T-helper 1 cell treated with Interleukin-12 subunit alpha and Interleukin-12 subunit beta and Interleukin-4 antibody, amounts not matched to agents 30 ng/mL and 1 ng/mL, for 36 hours (primary cell): ENCODE measurements around the gene PTPRN2. TPM values are rescaled to one million over a fixed set of nuclear protein-coding genes. Genes with fewer than 3 reads are reported as not detected.

Experiments
- intact Hi-C: fragments of 100-400 bp; cut with micrococcal nuclease; formaldehyde crosslinking; loops from one replicate; pipeline ENCODE4 v1.15.1; 2024
- total RNA-seq: library from RNA; stranded (reverse); gene quantifications from 2 replicates; pipeline ENCODE4 v1.2.3, GENCODE V29; 2022

Gene PTPRN2
- total RNA-seq, 1 donor from 2014 or later: 2.9 TPM

DNA sequence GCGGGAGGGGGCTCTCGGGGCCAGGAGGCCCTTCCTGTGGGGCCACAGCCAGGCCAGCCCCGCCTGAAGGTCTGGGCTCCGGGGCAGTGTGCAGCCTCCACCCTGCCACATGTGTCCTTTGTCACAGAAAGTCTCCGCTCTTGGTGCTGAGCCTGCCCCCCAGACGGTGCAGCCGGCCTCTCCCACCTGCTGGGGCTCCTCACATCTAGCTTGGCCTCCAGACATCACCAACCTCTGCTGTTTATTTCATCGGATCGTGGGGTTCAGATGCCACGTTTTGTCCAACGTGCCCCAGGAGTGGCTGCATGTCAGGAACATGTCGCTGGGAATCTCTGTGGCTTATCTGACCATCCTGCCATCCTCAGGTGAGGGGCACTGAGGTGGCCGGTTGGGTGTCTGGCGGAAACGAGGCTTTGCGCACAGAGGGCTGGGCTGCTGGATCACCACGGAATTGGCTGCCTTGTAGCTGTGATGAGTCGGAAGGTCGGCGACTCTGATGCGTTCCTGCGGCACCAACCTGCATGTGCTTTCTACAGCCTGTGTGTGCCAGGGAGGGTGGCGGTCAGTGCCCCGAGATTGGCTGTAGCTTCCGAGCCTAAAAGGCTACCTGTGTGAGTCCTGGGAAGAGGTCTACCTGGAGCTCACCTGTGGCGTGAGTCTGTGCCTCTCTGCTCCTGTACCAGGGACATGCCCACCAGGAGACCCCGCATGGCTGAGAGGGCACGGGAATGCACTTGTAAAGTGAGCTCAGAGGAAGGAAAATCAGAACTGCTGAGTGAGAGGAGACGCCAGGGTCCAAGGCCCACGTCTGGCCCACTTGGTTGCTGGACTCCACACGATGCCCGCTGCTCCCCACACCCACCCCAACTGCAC, 934.4 kb downstream of the PTPRN2 start:
- intact Hi-C loops: no loop called here

- intact Hi-C loops: no loop called here
Observed at GRCh38 chr7:157652161-157652953, 935.3 kb downstream of the PTPRN2 start.

DNA sequence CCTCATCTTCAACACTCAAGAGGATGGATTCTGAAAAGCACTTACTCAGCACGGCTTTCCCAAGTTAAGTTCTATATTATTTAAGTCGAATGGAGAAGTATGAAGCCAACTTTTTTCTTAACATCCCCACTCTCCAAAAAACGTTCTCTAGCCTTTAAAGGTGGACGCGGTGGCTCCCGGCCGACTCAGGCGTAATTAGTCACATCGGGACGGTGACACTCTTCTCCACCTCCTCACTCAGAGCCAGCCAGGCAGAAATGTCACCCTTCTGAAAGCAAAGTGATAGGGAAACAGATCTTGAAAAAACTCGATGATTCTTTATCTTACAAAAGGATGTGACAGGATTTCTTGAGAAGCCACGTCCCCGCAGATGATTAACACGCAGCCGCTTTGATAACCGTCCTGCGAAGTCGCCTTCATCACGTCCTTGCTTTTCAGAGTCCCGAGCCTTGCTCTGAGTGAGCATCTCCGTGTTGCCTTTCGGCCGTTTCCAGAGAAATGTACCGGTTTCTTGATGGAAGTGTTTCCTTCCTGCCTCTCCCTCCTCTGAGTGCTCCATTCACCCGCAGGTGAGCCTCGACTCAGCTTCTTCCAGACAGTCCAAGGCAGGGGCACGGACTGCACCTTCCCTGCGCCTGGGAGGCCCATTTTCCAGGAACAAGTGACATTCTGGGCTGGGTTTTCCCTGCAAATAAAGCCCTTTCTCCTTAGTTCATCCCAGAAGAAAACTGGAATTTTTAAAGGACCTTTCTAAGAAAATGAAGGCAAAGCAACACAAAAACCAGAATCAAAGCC, 936.1 kb downstream of the PTPRN2 start:
- intact Hi-C loops: no loop called here

- intact Hi-C loops: no loop called here
Observed at GRCh38 chr7:157650801-157651200, 936.8 kb downstream of the PTPRN2 start.

DNA sequence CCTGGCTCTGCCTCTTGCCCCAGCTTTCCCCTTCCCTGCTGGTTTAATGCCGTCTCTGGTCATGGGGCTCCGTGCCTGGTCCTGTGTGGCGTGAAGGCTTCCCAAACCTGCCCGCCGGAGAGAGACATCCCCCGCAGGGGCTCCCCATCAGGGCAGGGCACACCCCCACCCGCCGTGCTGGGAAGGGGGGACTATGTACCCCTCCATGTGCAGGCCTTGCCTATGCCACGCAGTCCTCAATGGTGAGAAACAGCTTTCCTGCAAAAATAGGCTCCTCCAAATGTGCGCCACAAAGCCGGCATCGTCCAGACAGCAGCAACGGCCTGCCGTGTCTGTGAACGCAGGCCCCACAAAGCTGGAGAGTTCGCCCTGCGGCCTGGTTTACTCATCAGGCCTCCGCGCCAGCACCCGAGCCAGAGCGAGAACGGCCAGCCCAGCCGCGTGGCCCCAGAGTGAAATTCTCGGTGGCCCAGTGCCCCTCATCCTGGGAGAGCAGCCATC, 937.4 kb downstream of the PTPRN2 start:
- intact Hi-C loops: no loop called here

GRCh38 chr7:157646551-157646950, 941.1 kb downstream of the PTPRN2 start:
- intact Hi-C loops: no loop called here

- intact Hi-C loops: no loop called here
Observed at GRCh38 chr7:157645539-157645938, 942.1 kb downstream of the PTPRN2 start.

GRCh38 chr7:157644946-157645345, 942.7 kb downstream of the PTPRN2 start:
- intact Hi-C loops: no loop called here

DNA sequence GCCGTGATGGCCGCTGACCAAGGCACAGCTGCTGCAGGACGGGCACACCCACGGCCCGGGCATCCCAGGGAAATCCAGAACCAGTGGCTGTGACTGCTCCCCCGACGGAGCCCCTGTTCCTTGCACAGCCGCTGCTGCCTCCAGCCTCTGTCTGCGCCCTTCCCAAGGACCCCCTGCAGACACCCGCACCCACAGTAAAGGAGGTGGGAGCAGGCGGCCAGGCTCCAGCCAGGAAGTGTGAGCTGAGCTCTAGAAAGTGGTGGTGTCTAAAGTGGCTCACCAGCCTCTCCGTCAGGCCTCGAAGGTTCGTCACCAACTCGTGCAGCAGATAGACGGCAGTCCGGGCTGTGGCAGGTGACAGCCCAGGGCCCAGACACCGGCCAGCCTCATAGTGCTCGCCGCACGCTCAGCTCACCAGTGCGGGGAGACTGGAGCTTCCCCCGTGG, 944.1 kb downstream of the PTPRN2 start:
- intact Hi-C loops: no loop called here

GRCh38 chr7:157641866-157642265, 945.8 kb downstream of the PTPRN2 start:
- intact Hi-C loops: no loop called here

- intact Hi-C loops: no loop called here
Observed at GRCh38 chr7:157640144-157640543, 947.5 kb downstream of the PTPRN2 start.

DNA sequence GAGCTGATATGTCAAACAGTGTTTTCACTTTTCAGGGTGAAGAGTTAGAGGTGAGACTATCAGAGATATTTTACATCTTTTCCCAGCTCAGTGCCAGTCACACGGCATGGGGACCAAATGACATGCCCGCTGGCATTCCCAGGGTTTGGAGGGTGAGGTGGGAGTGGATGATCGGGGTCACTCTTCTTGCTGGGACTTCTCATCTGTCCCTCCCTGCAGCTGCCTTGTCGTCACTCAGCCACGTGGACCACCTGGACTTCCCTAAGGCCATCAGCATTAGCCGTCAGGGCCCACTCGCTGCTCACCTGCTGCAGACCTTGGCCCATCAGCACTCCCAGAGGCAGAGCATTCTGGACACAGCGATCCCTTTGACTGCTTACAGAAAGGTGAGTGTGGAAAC, 949.1 kb downstream of the PTPRN2 start:
- intact Hi-C loops: no loop called here

DNA sequence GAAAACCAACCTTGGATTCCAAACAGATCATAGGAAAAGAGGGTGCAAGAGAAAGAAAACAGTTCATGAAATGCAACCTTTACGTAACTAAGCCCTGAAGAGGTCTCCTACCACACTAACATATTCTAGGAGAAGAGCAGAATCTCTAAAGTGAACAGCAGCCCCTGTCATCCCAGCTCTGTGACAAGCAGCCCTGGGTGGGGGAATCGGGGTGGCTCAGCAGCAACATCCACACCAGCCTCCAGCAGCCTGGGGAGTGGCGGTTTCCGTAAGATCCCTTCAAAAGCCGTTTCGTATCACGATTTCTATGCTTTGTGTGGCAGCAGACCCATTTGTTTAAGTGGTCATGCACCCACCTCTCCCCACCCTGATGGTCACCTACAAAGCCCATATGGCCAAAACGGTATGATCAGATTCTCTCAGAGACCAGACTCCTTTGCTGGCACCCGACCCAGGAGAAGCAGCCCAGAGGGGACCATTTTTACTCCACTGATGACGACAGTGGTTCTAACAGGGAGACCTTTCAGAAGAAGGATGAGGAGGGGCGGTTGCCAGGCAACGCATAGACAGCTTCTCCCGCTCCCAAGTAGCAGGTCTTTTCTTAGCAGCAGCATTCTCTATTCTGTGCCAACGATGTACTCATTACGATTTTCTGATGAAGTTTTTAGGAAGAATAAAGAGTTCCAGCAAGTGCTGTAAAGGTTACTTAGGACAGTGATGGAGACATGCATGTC, 950.2 kb downstream of the PTPRN2 start:
- intact Hi-C loops: no loop called here

GRCh38 chr7:157635669-157636068, 952.0 kb downstream of the PTPRN2 start:
- intact Hi-C loops: no loop called here

DNA sequence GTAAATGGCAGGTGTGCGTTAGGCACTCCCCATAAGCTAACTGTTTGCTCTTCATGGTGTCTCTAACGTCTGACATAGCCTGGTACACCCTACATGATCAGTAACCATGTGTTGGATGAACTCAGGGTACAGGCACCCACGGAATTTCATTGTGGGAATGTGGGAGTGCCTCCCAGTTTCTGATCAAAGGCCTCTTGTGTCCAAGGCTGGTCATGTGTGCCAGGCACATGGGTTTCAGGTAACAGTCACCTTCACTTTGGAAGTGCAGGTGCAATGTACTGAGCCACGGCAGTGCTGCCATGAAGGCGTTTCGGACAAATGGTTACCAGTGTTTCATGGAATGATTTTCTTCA, 952.5 kb downstream of the PTPRN2 start:
- intact Hi-C loops: no loop called here

DNA sequence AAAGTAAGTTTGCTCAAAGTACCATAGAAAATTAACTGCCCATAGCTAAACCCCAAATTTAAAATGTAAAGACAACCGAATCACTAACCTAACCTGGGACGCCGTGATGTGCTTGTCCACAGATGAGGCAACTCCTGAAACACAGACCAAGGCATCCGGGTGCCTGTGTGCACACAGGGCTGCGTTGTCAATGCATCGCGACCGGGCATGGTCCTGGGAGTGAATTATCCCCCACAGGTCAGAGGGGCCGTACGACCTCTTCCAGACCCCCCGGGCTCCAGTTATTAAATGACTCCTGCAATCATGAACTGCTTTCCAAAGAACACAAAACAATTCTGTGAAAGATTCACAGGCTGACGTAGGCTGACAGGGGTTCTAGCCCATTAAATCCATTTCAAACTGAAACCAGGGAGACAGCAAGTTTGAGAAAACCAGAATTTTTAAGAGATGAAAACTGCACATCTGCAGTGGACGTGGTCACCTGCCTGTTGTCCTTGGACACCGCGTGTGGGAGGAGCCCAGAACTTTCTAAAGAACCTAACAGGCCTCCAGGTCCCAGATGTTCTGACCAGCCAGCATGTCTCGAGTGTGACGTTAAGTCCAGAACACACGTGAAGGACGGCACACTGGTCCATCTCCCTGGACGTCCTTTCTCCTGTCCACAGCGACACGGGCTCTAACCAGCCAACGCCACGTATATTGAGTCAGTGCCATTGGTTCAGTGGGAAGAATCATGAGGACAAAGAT, 953.0 kb downstream of the PTPRN2 start:
- intact Hi-C loops: no loop called here

DNA sequence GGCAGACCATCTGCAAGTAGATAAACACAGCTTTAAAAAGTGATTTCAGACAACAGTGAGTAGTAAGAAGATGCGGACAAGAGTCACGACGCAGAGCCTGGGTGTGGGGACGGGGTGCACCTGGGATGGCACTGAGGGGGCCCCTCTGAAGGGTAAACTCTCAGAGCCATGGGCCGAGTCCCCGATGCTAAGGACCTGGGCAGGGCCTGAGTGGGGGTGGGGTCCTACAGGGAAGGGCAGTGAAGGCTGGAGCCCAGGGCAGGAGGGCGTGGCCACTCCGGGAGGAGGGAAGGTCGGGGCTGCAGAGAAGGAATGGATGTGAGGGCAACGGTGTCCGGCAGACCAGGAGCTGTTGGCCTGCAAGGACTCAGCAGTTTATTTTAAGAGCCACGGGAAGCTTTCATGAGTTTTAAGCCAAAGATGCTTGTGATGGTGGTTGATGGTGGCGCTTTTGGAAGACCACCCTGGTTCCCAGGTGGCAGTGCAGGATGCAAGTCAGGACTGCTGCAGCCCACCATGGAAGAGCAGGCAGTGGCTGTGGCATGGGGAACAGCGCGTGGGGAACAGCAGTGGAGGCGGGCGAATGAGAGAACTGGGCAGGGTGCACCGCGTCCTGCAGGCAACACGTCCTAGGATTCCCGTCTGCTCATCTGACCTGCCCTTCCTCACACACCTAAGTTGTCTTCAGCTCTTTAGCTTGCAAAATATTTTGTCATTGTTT, 954.0 kb downstream of the PTPRN2 start:
- intact Hi-C loops: no loop called here

- intact Hi-C loops: no loop called here
Observed at GRCh38 chr7:157630301-157630853, 957.2 kb downstream of the PTPRN2 start.

DNA sequence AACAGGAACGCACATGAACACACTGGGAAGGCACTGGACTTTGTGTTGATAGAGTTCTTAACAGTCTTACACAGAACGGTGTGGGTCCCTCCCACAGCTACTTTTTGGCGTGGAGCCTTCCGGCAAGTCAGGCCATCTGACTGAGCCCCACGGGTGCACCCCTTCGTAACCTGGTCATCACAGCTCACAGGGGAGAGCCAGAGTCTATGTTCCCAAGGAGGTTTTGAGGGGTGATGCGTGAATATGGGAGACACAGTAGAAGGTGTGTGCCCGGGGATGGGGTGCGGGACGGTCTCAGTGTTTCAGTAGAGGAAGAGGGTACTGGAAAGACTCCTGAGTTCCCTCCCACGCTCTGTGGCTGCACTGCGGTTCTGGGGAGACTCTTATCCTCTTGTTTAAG, 959.2 kb downstream of the PTPRN2 start:
- intact Hi-C loops: no loop called here
